ENCODE results near the gene FAAP20.

Gene FAAP20

GRCh38 chr1:2175681-2176454, 18.7 kb downstream of the FAAP20 start:
- ATAC-seq = no peak
- no peak for TF ChIP-seq ZNF70 (CRISPR knock-in tag; IDR thresholded peaks at IDR 0.05)
- TF ChIP-seq PPARA (CRISPR knock-in tag; IDR thresholded peaks at IDR 0.05; ENCODE audit: borderline replicate concordance) = no peak
- TF ChIP-seq POU6F1 (CRISPR knock-in tag; IDR thresholded peaks at IDR 0.05; ENCODE audit: borderline replicate concordance, low read depth) = no peak
- TF ChIP-seq ZNF8 (CRISPR knock-in tag; IDR thresholded peaks at IDR 0.05) = no peak
- no peak for TF ChIP-seq ZC3H10 (CRISPR knock-in tag; IDR thresholded peaks at IDR 0.05)
- no peak for TF ChIP-seq ZFP3 (CRISPR knock-in tag; IDR thresholded peaks at IDR 0.05)
- TF ChIP-seq ISL1 (CRISPR knock-in tag; IDR thresholded peaks at IDR 0.05) = no peak
- no peak for TF ChIP-seq OSR1 (CRISPR knock-in tag; IDR thresholded peaks at IDR 0.05)
- no peak for TF ChIP-seq TSHZ2 (CRISPR knock-in tag; IDR thresholded peaks at IDR 0.05)
- TF ChIP-seq TOX (CRISPR knock-in tag; IDR thresholded peaks at IDR 0.05; ENCODE audit: borderline replicate concordance) = no peak
- TF ChIP-seq, protein P1, sequence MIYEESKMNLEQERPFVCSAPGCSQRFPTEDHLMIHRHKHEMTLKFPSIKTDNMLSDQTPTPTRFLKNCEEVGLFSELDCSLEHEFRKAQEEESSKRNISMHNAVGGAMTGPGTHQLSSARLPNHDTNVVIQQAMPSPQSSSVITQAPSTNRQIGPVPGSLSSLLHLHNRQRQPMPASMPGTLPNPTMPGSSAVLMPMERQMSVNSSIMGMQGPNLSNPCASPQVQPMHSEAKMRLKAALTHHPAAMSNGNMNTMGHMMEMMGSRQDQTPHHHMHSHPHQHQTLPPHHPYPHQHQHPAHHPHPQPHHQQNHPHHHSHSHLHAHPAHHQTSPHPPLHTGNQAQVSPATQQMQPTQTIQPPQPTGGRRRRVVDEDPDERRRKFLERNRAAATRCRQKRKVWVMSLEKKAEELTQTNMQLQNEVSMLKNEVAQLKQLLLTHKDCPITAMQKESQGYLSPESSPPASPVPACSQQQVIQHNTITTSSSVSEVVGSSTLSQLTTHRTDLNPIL (CRISPR knock-in tag; IDR thresholded peaks at IDR 0.05; ENCODE audit: low read depth) = no peak
- TF ChIP-seq TCF4 (CRISPR knock-in tag; IDR thresholded peaks at IDR 0.05; ENCODE audit: borderline replicate concordance) = no peak

GRCh38 chr1:2175055-2175414, 19.5 kb downstream of the FAAP20 start:
- no peak for ATAC-seq

More at GRCh38 chr1:2175055-2175414, 19.5 kb downstream of the FAAP20 start:
- no peak for TF ChIP-seq ZNF565 (CRISPR knock-in tag; conservative IDR thresholded peaks at IDR 0.05; ENCODE audit: low read depth)
- no peak for TF ChIP-seq SNAI2 (CRISPR knock-in tag; IDR thresholded peaks at IDR 0.05)
- no peak for TF ChIP-seq ZNF70 (CRISPR knock-in tag; IDR thresholded peaks at IDR 0.05)
- TF ChIP-seq RARB (CRISPR knock-in tag; IDR thresholded peaks at IDR 0.05) = no peak
- no peak for TF ChIP-seq TOX (CRISPR knock-in tag; IDR thresholded peaks at IDR 0.05; ENCODE audit: borderline replicate concordance)
- no peak for TF ChIP-seq ZC3H10 (CRISPR knock-in tag; IDR thresholded peaks at IDR 0.05)
- no peak for TF ChIP-seq ARNTL (CRISPR knock-in tag; IDR thresholded peaks at IDR 0.05; ENCODE audit: borderline replicate concordance, low read depth)
- TF ChIP-seq GLIS3 (CRISPR knock-in tag; IDR thresholded peaks at IDR 0.05) = no peak
- no peak for TF ChIP-seq TSHZ2 (CRISPR knock-in tag; IDR thresholded peaks at IDR 0.05)
- no peak for TF ChIP-seq TCF4 (CRISPR knock-in tag; IDR thresholded peaks at IDR 0.05; ENCODE audit: borderline replicate concordance)
- TF ChIP-seq BACH2 (CRISPR knock-in tag; IDR thresholded peaks at IDR 0.05; ENCODE audit: borderline replicate concordance) = no peak
- TF ChIP-seq PPARA (CRISPR knock-in tag; IDR thresholded peaks at IDR 0.05; ENCODE audit: borderline replicate concordance) = no peak
- TF ChIP-seq CSRNP3 (CRISPR knock-in tag; IDR thresholded peaks at IDR 0.05) = no peak
- TF ChIP-seq, protein P1 (CRISPR knock-in tag; IDR thresholded peaks at IDR 0.05; ENCODE audit: low read depth) = no peak
- TF ChIP-seq ZFP30 (CRISPR knock-in tag; IDR thresholded peaks at IDR 0.05) = no peak
- no peak for TF ChIP-seq ISL1 (CRISPR knock-in tag; IDR thresholded peaks at IDR 0.05)
- TF ChIP-seq, protein P2, sequence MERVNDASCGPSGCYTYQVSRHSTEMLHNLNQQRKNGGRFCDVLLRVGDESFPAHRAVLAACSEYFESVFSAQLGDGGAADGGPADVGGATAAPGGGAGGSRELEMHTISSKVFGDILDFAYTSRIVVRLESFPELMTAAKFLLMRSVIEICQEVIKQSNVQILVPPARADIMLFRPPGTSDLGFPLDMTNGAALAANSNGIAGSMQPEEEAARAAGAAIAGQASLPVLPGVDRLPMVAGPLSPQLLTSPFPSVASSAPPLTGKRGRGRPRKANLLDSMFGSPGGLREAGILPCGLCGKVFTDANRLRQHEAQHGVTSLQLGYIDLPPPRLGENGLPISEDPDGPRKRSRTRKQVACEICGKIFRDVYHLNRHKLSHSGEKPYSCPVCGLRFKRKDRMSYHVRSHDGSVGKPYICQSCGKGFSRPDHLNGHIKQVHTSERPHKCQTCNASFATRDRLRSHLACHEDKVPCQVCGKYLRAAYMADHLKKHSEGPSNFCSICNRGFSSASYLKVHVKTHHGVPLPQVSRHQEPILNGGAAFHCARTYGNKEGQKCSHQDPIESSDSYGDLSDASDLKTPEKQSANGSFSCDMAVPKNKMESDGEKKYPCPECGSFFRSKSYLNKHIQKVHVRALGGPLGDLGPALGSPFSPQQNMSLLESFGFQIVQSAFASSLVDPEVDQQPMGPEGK (CRISPR knock-in tag; IDR thresholded peaks at IDR 0.05; ENCODE audit: borderline replicate concordance) = no peak
- TF ChIP-seq OSR1 (CRISPR knock-in tag; IDR thresholded peaks at IDR 0.05) = no peak
- TF ChIP-seq POU6F1 (CRISPR knock-in tag; IDR thresholded peaks at IDR 0.05; ENCODE audit: borderline replicate concordance, low read depth) = no peak

All from SK-N-SH treated with all-trans-retinoic acid at 6 μM for 48 hours (cell line).